Measurements from ENCODE around the gene PTPRG. TPM values are rescaled to one million over a fixed set of nuclear protein-coding genes. Genes with fewer than 3 reads are reported as not detected.

The PTPRG gene
- total RNA-seq, 4 donors from 2014 or later: 51.9 to 56.8 (median 54.4) TPM

DNA sequence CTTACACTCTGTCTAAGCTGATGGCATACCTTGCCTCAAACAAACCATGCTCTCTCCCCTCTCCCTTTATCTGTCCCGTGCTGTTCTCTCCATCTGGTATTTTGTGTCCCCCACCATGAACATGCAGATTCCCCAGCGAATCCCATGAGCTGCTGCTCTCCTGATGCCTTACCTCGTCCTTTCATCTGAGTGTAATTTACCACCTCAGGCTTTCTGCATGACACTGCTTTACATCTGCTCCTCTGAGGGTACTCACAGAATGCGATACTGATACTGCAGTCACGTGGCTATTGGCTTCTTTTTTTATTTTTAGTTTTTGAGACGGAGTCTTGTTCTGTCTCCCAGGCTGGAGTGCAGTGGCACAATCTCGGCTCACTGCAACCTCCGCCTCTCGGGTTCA is 341.7 kb downstream of the PTPRG start:
- 88% methylated on average over 9 of the region's 9 CpGs for WGBS
- Histone ChIP-seq H3K4me1 (peaks cover 26 to 31% (median 27%) of the 10 kb centered on the region in 4 donors), H3K9me3 (no peaks in the 10 kb centered on the region), H3K4me3 (no peak overlapping the region), H3K36me3 (no peaks in the 10 kb centered on the region), H3K27me3 (no peaks in the 10 kb centered on the region), H3K27ac (replicated peaks in 1 of 4) (peak overlapping the region in 1 of 4 donors; percentile 47)
- TF ChIP-seq POLR2AphosphoS5 (IDR thresholded peaks at IDR 0.05): no peak
- TF ChIP-seq EP300 (IDR thresholded peaks at IDR 0.05): no peak
- TF ChIP-seq POLR2A (IDR thresholded peaks at IDR 0.05; ENCODE audit: low read depth): no peak
- TF ChIP-seq, protein P1, sequence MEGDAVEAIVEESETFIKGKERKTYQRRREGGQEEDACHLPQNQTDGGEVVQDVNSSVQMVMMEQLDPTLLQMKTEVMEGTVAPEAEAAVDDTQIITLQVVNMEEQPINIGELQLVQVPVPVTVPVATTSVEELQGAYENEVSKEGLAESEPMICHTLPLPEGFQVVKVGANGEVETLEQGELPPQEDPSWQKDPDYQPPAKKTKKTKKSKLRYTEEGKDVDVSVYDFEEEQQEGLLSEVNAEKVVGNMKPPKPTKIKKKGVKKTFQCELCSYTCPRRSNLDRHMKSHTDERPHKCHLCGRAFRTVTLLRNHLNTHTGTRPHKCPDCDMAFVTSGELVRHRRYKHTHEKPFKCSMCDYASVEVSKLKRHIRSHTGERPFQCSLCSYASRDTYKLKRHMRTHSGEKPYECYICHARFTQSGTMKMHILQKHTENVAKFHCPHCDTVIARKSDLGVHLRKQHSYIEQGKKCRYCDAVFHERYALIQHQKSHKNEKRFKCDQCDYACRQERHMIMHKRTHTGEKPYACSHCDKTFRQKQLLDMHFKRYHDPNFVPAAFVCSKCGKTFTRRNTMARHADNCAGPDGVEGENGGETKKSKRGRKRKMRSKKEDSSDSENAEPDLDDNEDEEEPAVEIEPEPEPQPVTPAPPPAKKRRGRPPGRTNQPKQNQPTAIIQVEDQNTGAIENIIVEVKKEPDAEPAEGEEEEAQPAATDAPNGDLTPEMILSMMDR (IDR thresholded peaks at IDR 0.05): no peak
- DNase-seq (ENCODE audit: extremely low spot score): no peak
- intact Hi-C loops (cut with DNase I): no loop called here

DNA sequence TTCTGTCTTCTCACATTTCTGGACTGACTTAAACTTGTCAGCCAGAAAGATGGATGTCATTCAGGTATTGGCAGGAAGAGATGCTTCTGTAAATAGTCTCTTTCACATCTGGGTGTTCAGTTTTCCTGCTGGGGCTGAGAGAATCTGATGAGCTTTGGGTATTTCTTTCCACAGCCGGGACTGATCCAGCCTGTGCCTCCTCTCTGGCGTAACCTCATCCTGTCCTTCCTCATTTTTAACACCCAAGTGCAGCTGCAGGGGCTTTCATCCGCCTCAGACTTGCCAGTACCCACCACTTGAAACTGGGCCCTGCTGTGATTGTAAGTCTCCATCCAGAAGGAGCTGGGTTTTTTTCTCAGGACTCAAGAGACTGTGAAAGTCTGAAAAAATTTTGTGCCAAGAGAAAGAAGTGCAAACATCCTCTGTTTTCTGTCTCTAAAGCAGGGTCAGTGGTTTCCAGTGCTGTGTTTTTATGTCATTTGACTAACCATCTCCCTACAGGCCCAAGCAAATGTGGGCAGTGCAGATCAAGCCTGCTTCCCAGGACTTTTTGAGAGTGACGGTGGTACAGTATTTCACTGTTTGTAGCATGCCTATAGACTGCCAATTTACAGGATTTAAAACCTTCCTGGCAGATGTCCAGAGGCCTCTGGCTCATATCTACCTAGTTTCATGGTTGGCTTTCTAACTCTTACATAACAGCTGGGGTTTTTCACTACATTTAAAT is 342.7 kb downstream of the PTPRG start:
- intact Hi-C loops (cut with DNase I): no loop called here
- no peak overlapping the region for H3K4me3 ChIP-seq
- no peaks in the 10 kb centered on the region for H3K27me3 ChIP-seq
- no peaks in the 10 kb centered on the region for H3K36me3 ChIP-seq
- no peak for DNase-seq (ENCODE audit: extremely low spot score)
- peaks cover 26 to 35% (median 27%) of the 10 kb centered on the region in 4 donors for H3K4me1 ChIP-seq
- peak overlapping the region; percentile 47 to 69 (median 51) for H3K27ac ChIP-seq (replicated peaks in 1 of 4)
- WGBS: 11% methylated on average over 4 of the region's 4 CpGs
- TF ChIP-seq POLR2AphosphoS5 (IDR thresholded peaks at IDR 0.05): no peak
- TF ChIP-seq EP300 (IDR thresholded peaks at IDR 0.05): no peak
- TF ChIP-seq POLR2A (IDR thresholded peaks at IDR 0.05; ENCODE audit: low read depth): no peak
- TF ChIP-seq, protein P1 (IDR thresholded peaks at IDR 0.05): no peak
- no peaks in the 10 kb centered on the region for H3K9me3 ChIP-seq

DNA sequence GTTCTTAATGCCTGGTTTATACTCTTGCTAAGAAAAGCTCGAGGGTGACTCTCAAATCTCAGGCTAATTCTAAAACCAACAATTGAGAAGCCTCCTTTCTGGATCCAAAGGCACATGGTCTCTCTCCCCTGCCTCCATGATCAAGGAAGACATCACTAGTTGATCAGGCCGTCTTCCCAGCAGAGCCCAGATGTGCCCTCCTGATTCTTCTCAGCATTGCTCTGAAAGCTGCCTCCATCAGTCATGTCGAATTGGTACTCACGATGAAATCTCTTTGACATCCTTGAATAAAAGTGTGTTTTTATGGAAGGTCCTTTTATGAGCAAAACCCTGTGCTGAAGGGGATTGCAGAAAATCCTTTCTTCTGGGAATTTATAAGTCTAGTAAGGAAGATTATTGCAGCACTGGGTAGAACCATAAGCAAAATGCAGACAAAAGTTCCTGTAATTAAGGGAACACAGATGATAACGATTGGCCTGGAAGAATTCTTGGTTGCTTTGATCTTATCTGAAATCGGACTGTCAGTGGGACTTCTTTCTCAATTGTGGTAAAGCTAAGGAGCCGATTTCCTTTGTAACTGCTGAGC is 345.9 kb downstream of the PTPRG start:
- H3K27me3 ChIP-seq: no peaks in the 10 kb centered on the region
- H3K27ac ChIP-seq (replicated peaks in 1 of 4): no peak overlapping the region
- H3K9me3 ChIP-seq: no peaks in the 10 kb centered on the region
- intact Hi-C loops (cut with DNase I): no loop called here
- H3K4me1 ChIP-seq: peaks cover 26 to 35% (median 27%) of the 10 kb centered on the region in 4 donors
- DNase-seq (ENCODE audit: extremely low spot score): no peak
- H3K4me3 ChIP-seq: no peak overlapping the region
- H3K36me3 ChIP-seq: no peaks in the 10 kb centered on the region
- WGBS: 83% methylated on average over 7 of the region's 7 CpGs
- TF ChIP-seq EP300 (IDR thresholded peaks at IDR 0.05) (no peak), POLR2A (IDR thresholded peaks at IDR 0.05; ENCODE audit: low read depth) (no peak)
- TF ChIP-seq, protein P1 (IDR thresholded peaks at IDR 0.05): no peak

DNA sequence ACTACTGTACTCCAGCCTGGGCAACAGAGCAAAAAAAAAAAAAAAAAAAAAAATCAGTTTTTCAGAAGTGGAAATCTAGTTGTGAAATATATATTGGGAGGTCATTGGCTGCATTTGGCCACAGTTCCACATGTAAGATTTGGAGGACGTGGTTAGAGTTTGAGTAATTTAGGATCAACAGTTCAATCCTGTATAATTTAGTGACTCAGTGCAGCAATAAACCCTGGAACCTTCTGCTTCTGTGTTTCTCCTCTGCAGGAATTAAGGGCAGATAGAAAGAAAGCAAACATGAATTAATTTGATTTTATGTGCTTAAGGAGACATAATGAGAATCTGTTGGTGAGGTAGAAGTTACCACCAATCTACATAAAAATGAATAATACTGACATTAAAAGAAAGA is 347.0 kb downstream of the PTPRG start:
- Histone ChIP-seq H3K27me3 (no peaks in the 10 kb centered on the region), H3K4me1 (peaks cover 24 to 33% (median 24%) of the 10 kb centered on the region in 4 donors), H3K4me3 (no peak overlapping the region), H3K36me3 (no peaks in the 10 kb centered on the region), H3K27ac (replicated peaks in 1 of 4) (no peak overlapping the region), H3K9me3 (no peaks in the 10 kb centered on the region)
- TF ChIP-seq POLR2A (IDR thresholded peaks at IDR 0.05; ENCODE audit: low read depth): no peak
- DNase-seq (ENCODE audit: extremely low spot score): no peak
- intact Hi-C loops (cut with DNase I): no loop called here
- 68% methylated on average over 1 of the region's 1 CpG for WGBS

DNA sequence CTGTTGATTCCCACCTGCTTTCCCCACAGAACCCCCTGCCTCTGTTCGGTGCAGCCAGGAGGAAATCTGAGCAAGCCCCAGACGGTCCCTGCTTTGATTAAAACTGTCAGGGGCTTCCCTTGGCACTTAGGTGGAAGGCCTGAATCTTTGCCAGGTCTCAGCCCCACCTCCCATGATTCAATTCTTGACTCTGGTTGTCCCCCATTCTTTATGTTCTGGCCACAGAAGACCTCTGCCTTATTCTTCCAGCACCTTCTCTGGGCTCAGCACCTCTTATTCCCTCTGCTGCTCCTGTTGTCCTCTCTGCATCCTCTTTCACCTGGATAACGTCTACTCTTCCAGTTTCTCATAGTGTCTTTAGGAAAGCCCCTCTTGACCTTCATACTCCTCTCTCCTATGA is 349.4 kb downstream of the PTPRG start:
- Histone ChIP-seq H3K9me3 (no peaks in the 10 kb centered on the region), H3K27me3 (no peaks in the 10 kb centered on the region), H3K27ac (replicated peaks in 1 of 4) (no peak overlapping the region), H3K4me3 (no peak overlapping the region), H3K36me3 (no peaks in the 10 kb centered on the region), H3K4me1 (peaks cover under 1 to 15% (median 7%) of the 10 kb centered on the region in 4 donors)
- TF ChIP-seq POLR2A (IDR thresholded peaks at IDR 0.05; ENCODE audit: low read depth) (no peak), POLR2AphosphoS5 (IDR thresholded peaks at IDR 0.05) (no peak), EP300 (IDR thresholded peaks at IDR 0.05) (no peak)
- TF ChIP-seq, protein P1 (IDR thresholded peaks at IDR 0.05): no peak
- WGBS: 90% methylated on average over 3 of the region's 3 CpGs
- DNase-seq (ENCODE audit: extremely low spot score): no peak
- intact Hi-C loops (cut with DNase I): no loop called here

All from esophagus muscularis mucosa (tissue), 4 donors.